Vagina (tissue), 2 donors: Measurements from ENCODE around the gene PIP5K1B. TPM values are rescaled to one million over a fixed set of nuclear protein-coding genes. Genes with fewer than 3 reads are reported as not detected.

Source experiments
- DNase-seq, 2 donors: peaks; one replicate each; pipeline ENCODE4 v3.0.0-alpha.2; 2017; ENCODE audit errors: extremely low spot score in 2 of 2
- H3K27ac ChIP-seq: fragments of 200-600 bp; sonication (generic); one replicate; pipeline ENCODE4 v1.5.1; 2019
- H3K27me3 ChIP-seq: fragments of 200-600 bp; sonication (generic); one replicate; pipeline ENCODE4 v1.5.1; 2019
- H3K36me3 ChIP-seq, 2 donors: fragments of 200-600 bp; sonication (generic); one replicate each; pipeline ENCODE4 v1.5.1; 2017 to 2019
- H3K4me1 ChIP-seq: fragments of 200-600 bp; sonication (generic); one replicate; pipeline ENCODE4 v1.5.1; 2019
- H3K4me3 ChIP-seq, 2 donors: fragments of 200-600 bp; sonication (generic); 1 replicate in 1 of 2; 2 replicates in 1 of 2; pipeline ENCODE4 v1.5.1; 2016 to 2019
- H3K9me3 ChIP-seq: fragments of 200-600 bp; sonication (generic); one replicate; pipeline ENCODE4 v1.5.1; 2019
- POLR2A ChIP-seq, 2 donors: fragments of 450-650 bp; IDR thresholded peaks; one replicate each; pipeline ENCODE4 v1.6.1; 2017; ENCODE audit warnings: antibody characterized with exemption in 2 of 2, mild to moderate bottlenecking in 2 of 2, moderate library complexity in 2 of 2
- POLR2AphosphoS5 ChIP-seq, 2 donors: sonication (generic); formaldehyde crosslinking; IDR thresholded peaks; one replicate each; pipeline ENCODE4 v1.9.0; 2017; ENCODE audit warnings: antibody characterized with exemption in 2 of 2, mild to moderate bottlenecking in 2 of 2, low read depth in 1 of 2; ENCODE audit not compliant: insufficient read depth in 1 of 2
- intact Hi-C: fragments of 100-400 bp; cut with DNase I; formaldehyde crosslinking; loops from one replicate; pipeline ENCODE4 v1.15.1; 2023
- total RNA-seq: library from RNA; depleted of rRNA; stranded (reverse); fragments of >200 nt; gene quantifications from one replicate; pipeline ENCODE4 v1.2.3, GENCODE V29; 2016
- TF ChIP-seq, protein P1 (sequence below), 3 experiments: fragments of 450-650 bp in 2 of 3; fragments of 200-600 bp in 1 of 3; sonication (generic) in 1 of 3; IDR thresholded peaks; one replicate each; pipeline ENCODE4 v1.5.1; 2017 to 2019; ENCODE audit warnings: antibody characterized with exemption in 3 of 3, mild to moderate bottlenecking in 2 of 3, moderate library complexity in 2 of 3

Gene PIP5K1B
- total RNA-seq, 1 donor from 2014 or later, result 2.9 TPM

DNA sequence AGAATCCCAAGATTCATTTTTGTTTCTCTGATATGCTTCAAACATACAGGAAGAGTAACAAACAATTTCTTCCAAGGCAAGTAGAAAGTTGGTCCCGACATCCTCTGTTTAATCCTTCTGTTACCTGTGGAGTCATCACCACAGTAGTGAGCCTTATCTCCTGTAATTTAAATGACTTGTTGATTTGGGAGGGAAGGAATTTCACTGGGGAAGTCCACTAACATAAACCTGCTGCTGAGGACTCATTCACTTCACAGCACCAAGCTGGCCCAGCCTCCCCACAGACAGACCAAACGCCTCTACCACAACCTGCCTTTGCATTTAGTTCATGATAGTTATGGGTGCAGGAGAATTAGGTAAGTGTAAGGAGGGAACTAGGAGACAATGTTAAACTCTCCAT, 245.6 kb downstream of the PIP5K1B start:
- DNase-seq, result no peak
- H3K36me3 ChIP-seq, result no peaks in the 10 kb centered on the region
- H3K4me3 ChIP-seq, result no peak overlapping the region
- no peaks in the 10 kb centered on the region for H3K9me3 ChIP-seq
- intact Hi-C loops, result no loop called here
- no peaks in the 10 kb centered on the region for H3K4me1 ChIP-seq
- H3K27me3 ChIP-seq, result no peaks in the 10 kb centered on the region
- no peak overlapping the region for H3K27ac ChIP-seq
- TF ChIP-seq POLR2A (IDR thresholded peaks at IDR 0.05) (no peak), POLR2AphosphoS5 (IDR thresholded peaks at IDR 0.05; ENCODE audit: insufficient read depth in 1 of 2, low read depth in 1 of 2) (no peak)
- TF ChIP-seq, protein P1, sequence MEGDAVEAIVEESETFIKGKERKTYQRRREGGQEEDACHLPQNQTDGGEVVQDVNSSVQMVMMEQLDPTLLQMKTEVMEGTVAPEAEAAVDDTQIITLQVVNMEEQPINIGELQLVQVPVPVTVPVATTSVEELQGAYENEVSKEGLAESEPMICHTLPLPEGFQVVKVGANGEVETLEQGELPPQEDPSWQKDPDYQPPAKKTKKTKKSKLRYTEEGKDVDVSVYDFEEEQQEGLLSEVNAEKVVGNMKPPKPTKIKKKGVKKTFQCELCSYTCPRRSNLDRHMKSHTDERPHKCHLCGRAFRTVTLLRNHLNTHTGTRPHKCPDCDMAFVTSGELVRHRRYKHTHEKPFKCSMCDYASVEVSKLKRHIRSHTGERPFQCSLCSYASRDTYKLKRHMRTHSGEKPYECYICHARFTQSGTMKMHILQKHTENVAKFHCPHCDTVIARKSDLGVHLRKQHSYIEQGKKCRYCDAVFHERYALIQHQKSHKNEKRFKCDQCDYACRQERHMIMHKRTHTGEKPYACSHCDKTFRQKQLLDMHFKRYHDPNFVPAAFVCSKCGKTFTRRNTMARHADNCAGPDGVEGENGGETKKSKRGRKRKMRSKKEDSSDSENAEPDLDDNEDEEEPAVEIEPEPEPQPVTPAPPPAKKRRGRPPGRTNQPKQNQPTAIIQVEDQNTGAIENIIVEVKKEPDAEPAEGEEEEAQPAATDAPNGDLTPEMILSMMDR (IDR thresholded peaks at IDR 0.05), result no peak

DNA sequence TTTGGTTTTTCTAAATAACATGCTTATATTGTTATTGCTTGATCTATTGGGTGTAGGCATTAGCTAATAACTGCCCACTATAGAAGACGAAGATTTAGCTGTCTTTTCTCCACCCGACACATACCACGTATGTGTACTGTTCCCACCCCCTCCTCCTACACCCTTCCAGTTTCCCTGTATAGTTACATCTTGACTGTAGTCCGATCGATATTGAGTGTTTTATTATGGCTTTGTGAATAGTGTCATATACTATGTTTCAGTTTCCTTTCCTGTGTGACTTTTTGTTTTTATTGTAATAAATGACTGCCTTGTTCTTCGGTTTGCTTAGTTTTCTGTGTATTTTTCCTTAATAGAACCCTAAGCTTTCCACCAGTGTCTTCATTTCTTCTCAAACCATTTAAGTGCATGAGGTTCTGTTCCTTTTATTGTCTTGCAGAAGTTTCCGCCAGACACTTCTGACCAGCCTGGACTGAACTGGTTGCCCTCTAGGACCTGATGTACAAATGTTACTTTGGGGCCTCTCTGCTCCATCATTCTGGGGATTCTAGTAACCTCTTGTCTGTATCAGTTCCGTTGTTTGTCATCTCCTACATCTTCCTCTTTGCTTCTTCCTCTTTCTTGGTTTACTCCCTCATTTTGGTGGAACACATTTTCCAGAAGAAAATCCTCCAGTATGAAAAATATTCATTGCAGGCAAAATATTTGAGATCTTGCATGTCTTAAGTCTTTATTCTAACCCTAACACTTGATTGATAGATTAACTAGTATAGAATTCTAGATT, 247.0 kb downstream of the PIP5K1B start:
- no peak for DNase-seq
- Histone ChIP-seq H3K27ac (no peak overlapping the region), H3K4me3 (no peak overlapping the region), H3K27me3 (no peaks in the 10 kb centered on the region), H3K36me3 (no peaks in the 10 kb centered on the region), H3K4me1 (no peaks in the 10 kb centered on the region), H3K9me3 (no peaks in the 10 kb centered on the region)
- TF ChIP-seq POLR2AphosphoS5 (IDR thresholded peaks at IDR 0.05; ENCODE audit: insufficient read depth in 1 of 2, low read depth in 1 of 2) (no peak), POLR2A (IDR thresholded peaks at IDR 0.05) (no peak)
- TF ChIP-seq, protein P1 (IDR thresholded peaks at IDR 0.05), result no peak
- intact Hi-C loops, result no loop called here

DNA sequence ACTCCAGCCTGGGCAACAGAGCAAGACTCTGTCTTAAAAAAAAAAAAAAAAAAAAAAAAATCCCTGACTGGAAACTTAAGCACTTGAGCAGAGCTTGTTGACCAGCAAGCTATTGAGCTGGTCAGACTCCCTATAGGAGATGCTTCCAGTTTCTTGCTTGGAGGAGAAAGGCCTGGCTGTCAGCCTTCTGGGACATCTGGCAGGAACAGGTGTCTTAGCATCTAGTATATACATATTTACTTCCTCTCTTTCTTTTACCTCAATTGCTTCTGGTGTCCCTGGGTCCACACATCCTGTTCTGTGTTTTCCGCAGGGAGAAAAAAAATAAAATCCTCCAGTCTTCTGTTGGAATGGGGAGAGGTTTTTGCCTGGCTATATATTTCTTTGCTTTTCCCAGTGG, 248.7 kb downstream of the PIP5K1B start:
- Histone ChIP-seq H3K4me3 (no peak overlapping the region), H3K4me1 (no peaks in the 10 kb centered on the region), H3K36me3 (no peaks in the 10 kb centered on the region), H3K27me3 (no peaks in the 10 kb centered on the region), H3K27ac (no peak overlapping the region), H3K9me3 (no peaks in the 10 kb centered on the region)
- intact Hi-C loops, result no loop called here
- DNase-seq, result no peak
- TF ChIP-seq, protein P1 (IDR thresholded peaks at IDR 0.05), result no peak
- TF ChIP-seq POLR2AphosphoS5 (IDR thresholded peaks at IDR 0.05; ENCODE audit: insufficient read depth in 1 of 2, low read depth in 1 of 2) (no peak), POLR2A (IDR thresholded peaks at IDR 0.05) (no peak)

DNA sequence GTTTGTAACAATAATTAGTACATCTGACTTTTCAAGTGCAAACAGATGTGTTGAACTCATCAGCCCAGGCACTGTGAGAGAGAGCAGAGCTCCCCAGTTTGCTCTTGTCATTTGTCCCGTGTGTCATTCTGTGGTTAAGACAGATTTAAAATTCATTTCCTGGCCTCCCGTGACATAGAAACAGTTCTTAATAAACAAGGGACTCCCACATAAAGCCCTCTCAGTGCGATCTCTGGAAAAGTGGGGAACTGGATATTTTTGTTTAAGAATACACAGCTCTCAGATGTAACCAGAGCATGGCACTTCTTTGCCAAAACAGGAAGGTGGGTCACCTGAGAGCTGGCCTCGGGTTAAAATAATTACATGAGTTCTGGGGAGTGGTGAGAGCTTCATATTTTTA, 250.3 kb downstream of the PIP5K1B start:
- no peak for DNase-seq
- TF ChIP-seq POLR2A (IDR thresholded peaks at IDR 0.05) (no peak), POLR2AphosphoS5 (IDR thresholded peaks at IDR 0.05; ENCODE audit: insufficient read depth in 1 of 2, low read depth in 1 of 2) (no peak)
- H3K36me3 ChIP-seq, result no peaks in the 10 kb centered on the region
- no peak overlapping the region for H3K27ac ChIP-seq
- H3K9me3 ChIP-seq, result no peaks in the 10 kb centered on the region
- intact Hi-C loops, result no loop called here
- no peak overlapping the region for H3K4me3 ChIP-seq
- no peaks in the 10 kb centered on the region for H3K4me1 ChIP-seq
- no peaks in the 10 kb centered on the region for H3K27me3 ChIP-seq

DNA sequence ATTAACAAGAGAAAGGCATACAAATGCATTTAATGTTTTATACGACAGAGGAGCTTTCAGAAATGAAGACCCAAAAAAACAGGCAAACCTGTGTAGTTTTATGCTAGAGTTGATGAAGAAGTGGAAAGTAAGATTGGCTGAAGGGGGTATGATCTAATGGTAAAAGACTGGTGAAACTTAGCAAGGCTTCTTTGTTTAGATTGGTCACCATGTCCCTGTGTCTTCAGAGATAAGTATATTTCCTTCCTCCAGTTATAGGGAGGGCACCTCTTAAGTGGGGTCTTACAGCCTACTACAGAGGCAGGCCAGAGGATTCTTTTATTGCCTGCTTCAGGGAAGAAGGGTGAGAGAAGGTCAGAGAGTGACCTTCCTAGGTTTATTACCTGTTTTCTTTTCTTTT, 252.4 kb downstream of the PIP5K1B start:
- Histone ChIP-seq H3K27me3 (no peaks in the 10 kb centered on the region), H3K36me3 (no peaks in the 10 kb centered on the region), H3K9me3 (no peaks in the 10 kb centered on the region), H3K27ac (no peak overlapping the region), H3K4me3 (no peak overlapping the region), H3K4me1 (no peaks in the 10 kb centered on the region)
- TF ChIP-seq, protein P1 (IDR thresholded peaks at IDR 0.05), result no peak
- TF ChIP-seq POLR2A (IDR thresholded peaks at IDR 0.05), result no peak
- TF ChIP-seq POLR2AphosphoS5 (IDR thresholded peaks at IDR 0.05; ENCODE audit: insufficient read depth in 1 of 2, low read depth in 1 of 2), result no peak
- intact Hi-C loops, result no loop called here
- no peak for DNase-seq
